ENCODE data around the gene SIGLEC11.
"Not testable (repeated sequence)": the region's sequence is repeated elsewhere in the genome, so short reads cannot be mapped to it uniquely, and the experiment has no call there.

Gene SIGLEC11, protein sequence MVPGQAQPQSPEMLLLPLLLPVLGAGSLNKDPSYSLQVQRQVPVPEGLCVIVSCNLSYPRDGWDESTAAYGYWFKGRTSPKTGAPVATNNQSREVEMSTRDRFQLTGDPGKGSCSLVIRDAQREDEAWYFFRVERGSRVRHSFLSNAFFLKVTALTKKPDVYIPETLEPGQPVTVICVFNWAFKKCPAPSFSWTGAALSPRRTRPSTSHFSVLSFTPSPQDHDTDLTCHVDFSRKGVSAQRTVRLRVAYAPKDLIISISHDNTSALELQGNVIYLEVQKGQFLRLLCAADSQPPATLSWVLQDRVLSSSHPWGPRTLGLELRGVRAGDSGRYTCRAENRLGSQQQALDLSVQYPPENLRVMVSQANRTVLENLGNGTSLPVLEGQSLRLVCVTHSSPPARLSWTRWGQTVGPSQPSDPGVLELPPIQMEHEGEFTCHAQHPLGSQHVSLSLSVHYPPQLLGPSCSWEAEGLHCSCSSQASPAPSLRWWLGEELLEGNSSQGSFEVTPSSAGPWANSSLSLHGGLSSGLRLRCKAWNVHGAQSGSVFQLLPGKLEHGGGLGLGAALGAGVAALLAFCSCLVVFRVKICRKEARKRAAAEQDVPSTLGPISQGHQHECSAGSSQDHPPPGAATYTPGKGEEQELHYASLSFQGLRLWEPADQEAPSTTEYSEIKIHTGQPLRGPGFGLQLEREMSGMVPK

DNA sequence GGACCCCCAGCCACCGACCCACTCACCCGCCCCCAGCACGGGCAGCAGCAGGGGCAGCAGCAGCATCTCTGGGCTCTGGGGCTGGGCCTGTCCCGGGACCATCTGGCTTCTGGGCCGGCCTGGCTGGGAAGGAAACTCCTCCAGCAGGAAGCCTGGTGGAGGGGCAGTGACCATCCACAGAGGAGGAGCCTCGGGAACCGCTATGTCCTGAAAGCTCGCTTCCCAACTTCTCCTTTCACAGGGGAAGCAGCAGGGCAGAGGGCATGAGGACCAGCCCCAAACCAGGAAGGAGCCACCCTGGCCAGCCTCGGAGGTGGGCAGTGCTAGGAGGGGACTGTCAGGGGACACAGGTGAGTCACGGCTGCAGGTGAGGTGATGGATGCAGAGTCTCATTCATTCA lies at the start of gene SIGLEC11:
SIGLEC11 (minus strand) TSS at position 193 of the 400 bp plus-strand sequence; CDS start at position 102, 91 bp downstream.
- DNase-seq: not testable (repeated sequence)

- no peak for DNase-seq
Measured at GRCh38 chr19:50008532-50008931, 47.6 kb upstream of the SIGLEC11 start.

GRCh38 chr19:50007947-50008346 lies 47.0 kb upstream of the SIGLEC11 start:
- DNase-seq: no peak

DNA sequence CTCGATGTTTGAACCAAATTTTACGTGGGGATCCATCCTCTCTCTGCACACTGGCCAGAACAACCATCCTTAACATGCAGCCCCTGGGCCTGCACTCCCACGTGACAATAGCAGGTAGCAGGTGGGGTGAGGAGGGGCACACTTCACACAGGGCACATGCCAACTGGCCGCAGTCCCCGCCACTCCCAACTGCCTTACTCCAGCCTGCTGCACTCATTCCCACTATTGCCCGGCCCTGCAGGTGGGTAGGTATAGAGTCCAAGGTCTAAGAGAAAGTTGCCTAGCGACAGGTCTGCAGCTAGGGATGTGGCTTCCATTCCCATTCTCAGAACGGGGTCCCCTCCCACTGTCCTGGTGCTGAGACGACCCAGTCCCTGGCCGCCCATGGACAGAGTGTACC lies 46.2 kb upstream of the SIGLEC11 start:
- no peak for DNase-seq

GRCh38 chr19:50005428-50005827 lies 44.5 kb upstream of the SIGLEC11 start:
- DNase-seq: no peak

- DNase-seq: no peak
Measured at GRCh38 chr19:50003810-50004419, 42.9 kb upstream of the SIGLEC11 start.

GRCh38 chr19:50003254-50003788 lies 42.3 kb upstream of the SIGLEC11 start:
- DNase-seq: no peak

- DNase-seq: no peak
Measured at GRCh38 chr19:50002386-50002960, 41.5 kb upstream of the SIGLEC11 start.

DNA sequence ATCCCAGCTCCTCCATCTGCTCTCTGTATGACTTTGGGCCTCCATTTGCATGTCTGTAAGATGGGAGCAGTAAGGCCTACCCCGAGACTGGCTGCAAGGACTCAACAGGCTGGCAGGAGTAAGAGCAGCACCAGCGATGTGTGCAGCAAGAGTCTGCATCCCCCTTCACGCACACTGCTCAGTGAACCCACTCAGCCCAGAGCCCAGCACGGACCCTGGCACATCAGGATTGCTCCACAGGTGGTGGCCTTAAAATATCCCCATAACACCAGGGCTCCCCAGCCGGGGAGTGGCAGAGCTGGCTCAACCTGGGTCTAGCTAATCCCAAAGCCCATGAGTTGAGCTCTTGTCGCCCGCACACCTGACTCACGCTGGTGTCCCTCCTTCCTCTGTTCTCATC lies 40.8 kb upstream of the SIGLEC11 start:
- DNase-seq: no peak

DNA sequence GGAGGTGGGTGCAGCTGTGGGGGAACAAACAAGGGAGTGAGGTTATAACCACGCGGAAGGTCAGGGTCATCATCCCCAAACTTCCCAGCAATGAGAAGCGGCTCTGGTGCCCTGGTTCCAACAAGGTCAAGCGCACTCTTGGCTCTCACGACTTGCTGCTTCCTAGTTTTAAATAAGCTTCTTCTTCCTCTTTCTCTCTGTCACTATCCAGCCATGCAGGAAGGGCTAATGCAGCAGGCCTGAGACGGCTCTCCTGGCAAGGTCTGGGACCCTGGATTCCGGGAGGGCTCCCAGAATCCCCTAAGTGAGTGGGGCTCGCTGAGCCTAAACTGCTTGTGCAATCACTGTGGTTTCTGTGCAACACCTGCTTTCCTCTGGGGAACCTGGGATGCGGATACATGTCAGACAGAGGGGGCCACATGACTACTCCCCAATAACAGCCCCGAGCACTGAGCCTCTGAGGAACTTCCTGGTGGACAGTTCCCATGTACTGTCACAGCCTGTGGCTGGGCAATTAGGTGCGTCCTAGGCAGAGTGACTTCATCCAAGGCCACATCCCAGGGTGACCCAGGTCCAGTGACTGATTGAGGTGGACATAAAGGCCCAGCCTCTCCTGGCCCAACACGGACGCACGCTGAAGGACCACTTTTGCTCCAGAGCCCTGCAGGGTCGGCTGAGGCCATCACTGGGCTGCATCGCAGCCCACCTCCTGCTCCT lies 40.0 kb upstream of the SIGLEC11 start:
- DNase-seq: no peak

DNA sequence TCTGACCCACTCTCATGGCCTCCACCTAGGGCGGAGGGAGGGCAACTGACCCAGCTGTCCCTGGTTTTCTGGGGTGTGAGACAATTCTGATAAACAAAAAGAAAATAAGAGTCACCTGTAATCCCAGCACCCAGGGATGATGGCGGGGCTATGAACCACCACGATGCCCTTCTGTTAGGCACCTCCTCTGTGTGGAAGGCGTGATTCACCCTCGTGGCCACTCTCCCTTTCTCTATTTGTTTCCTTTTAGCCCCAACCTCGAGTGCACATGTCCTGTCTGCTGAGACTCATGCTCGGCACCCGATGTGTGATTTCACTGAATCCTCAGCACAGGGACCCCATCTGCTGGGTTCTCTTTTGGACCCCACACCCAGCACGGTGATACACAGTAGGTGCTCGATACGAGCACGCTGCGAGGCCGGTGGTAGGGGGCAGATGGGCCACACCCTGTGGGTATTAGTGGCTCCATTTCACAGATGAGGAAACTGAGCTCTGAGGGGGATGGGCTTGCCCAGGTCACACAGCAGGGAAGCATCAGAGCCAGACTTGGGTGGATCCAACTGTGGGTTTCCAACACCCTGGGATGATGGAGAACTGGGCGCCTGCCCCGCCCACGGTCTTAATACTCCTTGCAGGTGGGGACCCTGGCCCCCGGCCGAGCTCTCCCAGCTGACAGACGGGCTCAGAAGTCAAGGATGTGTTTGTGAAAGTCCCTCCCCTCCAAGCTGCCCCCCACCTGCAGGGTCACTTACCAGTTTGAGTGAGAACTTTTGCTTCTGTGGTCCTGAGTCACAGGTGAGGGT lies 39.3 kb upstream of the SIGLEC11 start:
- DNase-seq: no peak

DNA sequence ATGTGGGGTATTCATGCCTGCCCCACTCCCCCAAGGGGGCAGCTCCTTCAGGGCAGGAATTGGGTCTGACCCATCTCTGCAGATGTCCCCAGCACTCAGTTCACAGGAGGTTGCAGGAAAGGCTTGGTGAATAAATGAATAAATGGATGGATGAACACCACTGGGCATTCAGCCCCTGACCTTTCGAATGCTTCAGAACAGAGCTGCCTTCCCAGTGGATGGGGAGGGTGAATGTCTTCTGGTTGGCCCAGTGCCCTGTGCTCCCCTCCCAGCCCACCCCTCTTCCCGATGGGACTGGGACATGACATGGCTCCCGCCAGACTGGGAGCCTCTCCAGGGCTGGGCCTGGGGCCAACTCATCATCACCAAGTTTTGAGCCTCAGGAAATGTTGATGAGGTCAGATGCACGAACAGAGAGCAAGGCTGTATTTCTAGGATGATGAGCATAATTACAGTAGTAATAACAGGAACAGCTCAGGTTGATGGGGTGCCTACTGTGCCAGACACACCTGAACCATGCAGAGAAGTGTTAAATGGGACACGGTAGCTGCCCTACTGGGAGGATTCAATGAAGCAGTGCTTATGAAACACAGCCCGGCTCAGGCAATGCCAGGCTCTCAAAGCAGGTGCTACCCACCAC lies 38.5 kb upstream of the SIGLEC11 start:
- DNase-seq: no peak

DNA sequence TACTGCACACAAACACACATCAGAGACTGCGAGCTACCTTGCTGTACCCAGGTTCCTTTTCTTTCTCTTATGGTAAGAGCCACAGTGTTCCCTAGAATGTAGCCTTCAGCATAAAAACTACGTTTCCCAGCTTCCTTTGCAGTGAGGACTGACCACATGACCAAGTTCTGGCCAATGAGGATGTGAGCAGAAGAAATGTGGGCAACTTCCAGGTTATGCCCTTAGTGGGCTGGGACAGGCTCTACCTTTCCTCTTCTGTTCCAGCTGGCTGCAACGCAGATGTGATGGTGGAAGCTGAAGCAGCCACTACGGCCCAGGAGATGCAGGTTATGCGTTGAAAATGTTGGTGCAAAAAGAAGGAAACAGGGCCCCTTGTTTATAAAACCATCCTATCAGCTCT lies 36.7 kb upstream of the SIGLEC11 start:
- DNase-seq: peak; percentile 16

GRCh38 chr19:49988433-49988832 lies 27.5 kb upstream of the SIGLEC11 start:
- no peak for DNase-seq

DNA sequence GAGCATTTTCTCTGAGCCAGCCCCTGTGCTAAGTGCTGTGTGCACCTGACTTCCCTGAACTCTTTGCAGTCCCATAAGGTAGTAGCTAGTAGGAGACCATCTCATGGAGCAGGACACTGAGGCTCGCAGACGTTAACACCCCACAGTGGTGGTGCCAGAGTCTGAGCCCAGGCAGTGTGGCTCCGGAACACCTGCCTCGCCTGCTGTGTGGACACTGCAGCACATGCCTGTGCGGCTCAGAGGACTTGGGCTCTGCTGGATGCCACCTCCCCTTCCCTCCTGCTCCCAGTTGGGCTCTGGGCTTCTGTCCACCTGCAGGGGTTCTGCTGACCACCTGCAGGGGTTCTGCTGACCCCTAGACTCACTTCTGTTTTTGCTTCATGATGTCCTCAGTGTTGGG lies 27.0 kb upstream of the SIGLEC11 start:
- DNase-seq: no peak

DNA sequence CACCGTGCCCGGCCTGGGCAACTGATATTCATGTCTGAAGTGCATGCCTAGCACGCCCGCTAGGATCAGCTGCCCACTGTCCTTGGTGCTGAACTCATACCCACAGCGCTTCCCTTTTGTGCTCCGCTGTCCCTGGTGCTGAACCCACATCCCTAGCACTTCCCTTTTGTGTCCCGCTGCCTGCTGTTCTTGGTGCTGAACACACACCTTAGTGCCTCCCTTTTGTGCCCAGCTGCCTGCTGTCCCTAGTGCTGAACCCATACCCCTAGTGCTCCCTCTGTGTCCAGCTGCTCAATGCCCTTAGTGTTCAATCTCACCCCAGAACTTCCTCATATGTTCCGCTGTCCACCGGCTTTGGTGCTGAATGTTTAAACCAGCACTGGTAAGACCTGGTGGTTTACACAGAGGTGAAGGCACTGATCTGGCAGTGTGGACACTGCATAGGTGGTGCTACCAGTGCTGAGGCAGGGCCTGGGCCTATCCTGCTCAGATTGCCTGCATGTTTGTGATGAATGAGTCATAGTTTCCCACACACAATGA lies 26.3 kb upstream of the SIGLEC11 start:
- no peak for DNase-seq

GRCh38 chr19:49986354-49986753 lies 25.4 kb upstream of the SIGLEC11 start:
- no peak for DNase-seq

GRCh38 chr19:49985871-49986270 lies 24.9 kb upstream of the SIGLEC11 start:
- DNase-seq: no peak

DNA sequence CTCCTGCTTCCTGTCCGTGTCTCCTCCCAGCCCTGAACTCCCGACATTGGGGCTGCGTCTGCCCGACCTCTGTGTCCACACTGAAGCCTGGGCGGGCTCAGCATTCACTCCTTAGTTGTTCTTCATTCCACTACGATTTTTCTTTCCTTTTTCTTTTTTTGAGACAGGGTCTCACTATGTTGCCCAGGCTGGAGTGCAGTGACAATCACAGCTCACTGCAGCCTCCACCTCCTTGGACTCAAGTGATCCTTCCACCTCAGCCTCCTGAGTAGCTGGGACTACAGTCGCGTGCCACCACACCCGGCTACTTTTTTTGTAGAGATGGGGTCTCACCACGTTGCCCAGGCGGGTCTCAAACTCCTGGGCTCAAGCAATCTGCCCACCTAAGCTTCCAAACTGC lies 23.5 kb upstream of the SIGLEC11 start:
- no peak for DNase-seq

DNA sequence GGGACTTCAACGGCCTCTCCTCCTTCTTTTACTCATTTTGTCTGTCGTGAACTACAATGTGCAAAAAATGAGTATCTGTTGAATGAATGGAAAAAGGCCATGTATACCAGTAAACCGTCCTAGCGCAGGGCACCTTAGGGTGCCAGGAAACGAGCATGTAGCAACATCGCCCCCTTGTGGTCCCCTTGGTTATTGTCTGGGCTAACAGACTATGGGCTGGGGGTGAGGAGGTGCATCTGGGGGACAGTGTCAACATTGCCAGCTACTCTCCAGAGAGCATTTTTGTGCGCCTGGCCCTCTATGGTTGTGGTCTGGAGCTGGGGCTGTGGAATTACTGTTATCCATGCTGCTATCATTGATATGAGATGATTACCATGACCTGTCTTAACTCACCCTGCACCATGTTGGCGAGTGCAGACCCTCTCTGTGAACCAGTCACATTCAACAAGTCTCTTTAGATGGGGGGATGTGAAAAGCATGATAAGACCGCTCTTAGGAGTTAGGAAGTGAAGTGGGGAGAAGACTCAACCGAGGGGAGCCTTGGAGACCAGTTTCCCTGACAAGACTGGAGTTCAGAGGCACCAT lies 22.8 kb upstream of the SIGLEC11 start:
- DNase-seq: peak; percentile 54
